ENCODE measurements around the gene TSPOAP1.

TSPOAP1 gene

GRCh38 chr17:58307468-58308172, 21.0 kb downstream of the TSPOAP1 start:
- no peak overlapping the region for H3K4me3 ChIP-seq (ENCODE audit: severe bottlenecking)
- no peaks in the 10 kb centered on the region for H3K4me1 ChIP-seq (ENCODE audit: insufficient read depth, poor library complexity, severe bottlenecking)
- no peaks in the 10 kb centered on the region for H3K36me3 ChIP-seq (ENCODE audit: low read depth)
- TF ChIP-seq CTCF (IDR thresholded peaks at IDR 0.05; ENCODE audit: poor library complexity, severe bottlenecking): no peak
- H3K9me3 ChIP-seq (ENCODE audit: severe bottlenecking): no peaks in the 10 kb centered on the region
- no peak for DNase-seq (ENCODE audit: low spot score)
- no peak overlapping the region for H3K27ac ChIP-seq (ENCODE audit: poor library complexity, severe bottlenecking)
- H3K27me3 ChIP-seq (ENCODE audit: insufficient read depth, poor library complexity, severe bottlenecking): no peaks in the 10 kb centered on the region
- ATAC-seq (ENCODE audit: low read depth): no peak

- ATAC-seq (ENCODE audit: low read depth): no peak
- Histone ChIP-seq H3K4me1 (ENCODE audit: insufficient read depth, poor library complexity, severe bottlenecking) (no peaks in the 10 kb centered on the region), H3K27ac (ENCODE audit: poor library complexity, severe bottlenecking) (no peak overlapping the region), H3K9me3 (ENCODE audit: severe bottlenecking) (no peaks in the 10 kb centered on the region), H3K36me3 (ENCODE audit: low read depth) (no peaks in the 10 kb centered on the region), H3K4me3 (ENCODE audit: severe bottlenecking) (no peak overlapping the region), H3K27me3 (ENCODE audit: insufficient read depth, poor library complexity, severe bottlenecking) (no peaks in the 10 kb centered on the region)
- DNase-seq (ENCODE audit: low spot score): peak; percentile 58
- TF ChIP-seq CTCF (IDR thresholded peaks at IDR 0.05; ENCODE audit: poor library complexity, severe bottlenecking): no peak
Observed at GRCh38 chr17:58306131-58306951, 22.3 kb downstream of the TSPOAP1 start.

GRCh38 chr17:58305626-58306025, 23.0 kb downstream of the TSPOAP1 start:
- Histone ChIP-seq H3K36me3 (ENCODE audit: low read depth) (no peaks in the 10 kb centered on the region), H3K27ac (ENCODE audit: poor library complexity, severe bottlenecking) (no peak overlapping the region), H3K4me1 (ENCODE audit: insufficient read depth, poor library complexity, severe bottlenecking) (no peaks in the 10 kb centered on the region), H3K9me3 (ENCODE audit: severe bottlenecking) (no peaks in the 10 kb centered on the region), H3K27me3 (ENCODE audit: insufficient read depth, poor library complexity, severe bottlenecking) (no peaks in the 10 kb centered on the region), H3K4me3 (ENCODE audit: severe bottlenecking) (no peak overlapping the region)
- ATAC-seq (ENCODE audit: low read depth) (no peak), DNase-seq (ENCODE audit: low spot score) (no peak)
- no peak for TF ChIP-seq CTCF (IDR thresholded peaks at IDR 0.05; ENCODE audit: poor library complexity, severe bottlenecking)

- Histone ChIP-seq H3K4me3 (ENCODE audit: severe bottlenecking) (no peak overlapping the region), H3K36me3 (ENCODE audit: low read depth) (no peaks in the 10 kb centered on the region), H3K9me3 (ENCODE audit: severe bottlenecking) (no peaks in the 10 kb centered on the region), H3K4me1 (ENCODE audit: insufficient read depth, poor library complexity, severe bottlenecking) (no peaks in the 10 kb centered on the region), H3K27ac (ENCODE audit: poor library complexity, severe bottlenecking) (no peak overlapping the region), H3K27me3 (ENCODE audit: insufficient read depth, poor library complexity, severe bottlenecking) (no peaks in the 10 kb centered on the region)
- ATAC-seq (ENCODE audit: low read depth) (no peak), DNase-seq (ENCODE audit: low spot score) (peak; percentile 61)
- no peak for TF ChIP-seq CTCF (IDR thresholded peaks at IDR 0.05; ENCODE audit: poor library complexity, severe bottlenecking)
Observed at GRCh38 chr17:58304750-58305486, 23.7 kb downstream of the TSPOAP1 start.
